ENCODE measurements around the gene C1orf159. TPM values are rescaled to one million over a fixed set of nuclear protein-coding genes. Genes with fewer than 3 reads are reported as not detected.

Gene C1orf159
- total and polyA plus RNA-seq, 4 donors = 9.5 to 19.2 (median 13.3) TPM

GRCh38 chr1:1161683-1162079, 45.8 kb upstream of the C1orf159 start:
- Histone ChIP-seq H3K36me3 (ENCODE audit: control insufficient read depth in 4 of 4, insufficient read depth in 4 of 4, low read length in 4 of 4) (no peaks in the 10 kb centered on the region), H3K9ac (ENCODE audit: insufficient read depth in 1 of 2, low read length in 2 of 2) (no peak overlapping the region), H3K9me3 (ENCODE audit: control insufficient read depth in 4 of 4, insufficient read depth in 3 of 4, low read length in 3 of 4) (no peaks in the 10 kb centered on the region), H3K4me1 (ENCODE audit: control insufficient read depth in 5 of 5, insufficient read depth in 5 of 5, low read length in 5 of 5) (peaks cover 0 to 15% (median 6%) of the 10 kb centered on the region in 5 donors), H3K27ac (ENCODE audit: low read depth in 1 of 2, low read length in 1 of 2) (no peak overlapping the region), H3K4me3 (no peak overlapping the region), H3K27me3 (ENCODE audit: control insufficient read depth in 3 of 3, insufficient read depth in 3 of 3, low read length in 2 of 3) (peaks cover 0 to 3% (median 0%) of the 10 kb centered on the region in 3 donors)
- ATAC-seq (ENCODE audit: insufficient read depth, low FRiP score) = no peak
- no peak for TF ChIP-seq CTCF (IDR thresholded peaks at IDR 0.05; ENCODE audit: control extremely low read depth, extremely low read depth)
- no peak for DNase-seq
- WGBS, 2 donors = 77 to 88% methylated on average over 17 of the region's 17 CpGs

GRCh38 chr1:1161078-1161682, 45.3 kb upstream of the C1orf159 start:
- H3K9me3 ChIP-seq (ENCODE audit: control insufficient read depth in 4 of 4, insufficient read depth in 3 of 4, low read length in 3 of 4) = no peaks in the 10 kb centered on the region
- H3K9ac ChIP-seq (ENCODE audit: insufficient read depth in 1 of 2, low read length in 2 of 2) = no peak overlapping the region
- TF ChIP-seq CTCF (IDR thresholded peaks at IDR 0.05; ENCODE audit: control extremely low read depth, extremely low read depth) = no peak
- H3K36me3 ChIP-seq (ENCODE audit: control insufficient read depth in 4 of 4, insufficient read depth in 4 of 4, low read length in 4 of 4) = no peaks in the 10 kb centered on the region
- peaks cover 0 to 3% (median 0%) of the 10 kb centered on the region in 3 donors for H3K27me3 ChIP-seq (ENCODE audit: control insufficient read depth in 3 of 3, insufficient read depth in 3 of 3, low read length in 2 of 3)
- H3K4me1 ChIP-seq (ENCODE audit: control insufficient read depth in 5 of 5, insufficient read depth in 5 of 5, low read length in 5 of 5) = peaks cover 0 to 15% (median 6%) of the 10 kb centered on the region in 5 donors
- DNase-seq (no peak), ATAC-seq (ENCODE audit: insufficient read depth, low FRiP score) (no peak)
- 93 to 96% methylated on average over 29 of the region's 29 CpGs for WGBS, 2 donors
- H3K27ac ChIP-seq (ENCODE audit: low read depth in 1 of 2, low read length in 1 of 2) = no peak overlapping the region
- no peak overlapping the region for H3K4me3 ChIP-seq

- H3K4me3 ChIP-seq = no peak overlapping the region
- ATAC-seq (ENCODE audit: insufficient read depth, low FRiP score) (no peak), DNase-seq (no peak)
- H3K9me3 ChIP-seq (ENCODE audit: control insufficient read depth in 4 of 4, insufficient read depth in 3 of 4, low read length in 3 of 4) = no peaks in the 10 kb centered on the region
- H3K36me3 ChIP-seq (ENCODE audit: control insufficient read depth in 4 of 4, insufficient read depth in 4 of 4, low read length in 4 of 4) = no peaks in the 10 kb centered on the region
- no peak overlapping the region for H3K9ac ChIP-seq (ENCODE audit: insufficient read depth in 1 of 2, low read length in 2 of 2)
- TF ChIP-seq CTCF (IDR thresholded peaks at IDR 0.05; ENCODE audit: control extremely low read depth, extremely low read depth) = no peak
- peaks cover 0 to 15% (median 6%) of the 10 kb centered on the region in 5 donors for H3K4me1 ChIP-seq (ENCODE audit: control insufficient read depth in 5 of 5, insufficient read depth in 5 of 5, low read length in 5 of 5)
- H3K27me3 ChIP-seq (ENCODE audit: control insufficient read depth in 3 of 3, insufficient read depth in 3 of 3, low read length in 2 of 3) = peaks cover 0 to 3% (median 0%) of the 10 kb centered on the region in 3 donors
- WGBS, 2 donors = 90 to 94% methylated on average over 21 to 23 of the region's 23 CpGs
- H3K27ac ChIP-seq (ENCODE audit: low read depth in 1 of 2, low read length in 1 of 2) = no peak overlapping the region
These were observed 44.5 kb upstream of the C1orf159 start for GRCh38 chr1:1160281-1160930.
